ENCODE results near the gene GRM4.

The GRM4 gene

DNA sequence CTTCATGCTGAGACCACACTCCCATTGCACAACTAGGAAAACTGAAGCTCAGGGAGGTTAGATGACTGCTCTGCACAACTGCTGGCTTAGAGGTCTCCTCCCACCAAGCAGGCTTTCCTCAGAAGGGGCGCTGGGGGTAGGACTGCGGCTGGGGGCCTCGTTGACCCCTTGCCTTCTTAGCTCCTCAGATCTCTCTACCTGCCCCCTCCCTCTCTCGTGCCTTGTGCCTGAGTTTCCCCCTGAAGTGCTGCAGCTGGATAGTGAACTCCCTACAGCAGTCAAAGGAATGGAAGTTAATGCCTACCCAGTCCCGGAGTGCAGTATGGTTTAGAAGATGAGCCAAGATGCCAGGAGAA is 149.8 kb downstream of the GRM4 start:
- peaks cover 4% of the 10 kb centered on the region for H3K27me3 Mint-ChIP-seq
- no peak overlapping the region for H3K27ac Mint-ChIP-seq
- H3K4me1 Mint-ChIP-seq (ENCODE audit: low read depth), result no peaks in the 10 kb centered on the region
- no peaks in the 10 kb centered on the region for H3K9me3 Mint-ChIP-seq
- no peak overlapping the region for H3K4me3 Mint-ChIP-seq
- H3K36me3 Mint-ChIP-seq (ENCODE audit: low read depth), result no peaks in the 10 kb centered on the region

DNA sequence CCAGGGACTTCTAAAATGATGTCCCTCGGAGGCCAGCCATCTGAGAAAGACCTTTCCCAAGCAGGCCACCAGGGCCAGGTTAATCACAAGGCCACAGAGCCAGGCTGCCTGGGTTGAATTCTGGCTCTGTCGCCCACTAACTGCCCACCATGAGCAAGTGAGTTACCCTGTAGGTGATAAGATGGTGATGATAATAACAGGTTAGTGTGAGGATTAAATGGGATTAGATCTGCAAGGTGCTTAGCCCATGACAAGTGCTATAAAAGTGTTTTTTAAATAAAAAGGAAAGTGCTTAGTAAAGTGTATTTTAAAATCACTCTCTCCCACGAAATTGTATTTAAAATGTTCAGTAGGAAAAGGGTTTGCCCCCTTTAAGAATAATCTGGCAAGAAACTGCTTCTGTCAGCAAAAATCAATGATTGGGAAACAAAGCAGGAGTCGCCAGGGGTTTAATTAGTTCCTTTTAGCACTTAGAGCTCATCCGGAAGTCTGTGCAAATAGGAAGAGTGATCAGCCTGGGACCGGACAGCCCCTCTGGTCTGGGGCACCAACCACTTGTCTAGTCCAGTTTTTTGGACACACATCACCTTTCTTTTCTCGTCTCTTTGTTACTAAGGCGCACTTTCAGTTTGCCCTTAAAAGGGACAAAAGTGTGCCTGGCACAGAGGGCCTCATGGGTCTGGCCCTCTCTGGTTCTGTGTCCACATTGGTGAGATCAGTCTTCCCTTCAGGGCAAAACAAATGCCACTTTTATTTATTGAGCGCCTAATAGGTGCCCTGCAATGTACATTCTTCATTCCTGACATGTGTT is 150.4 kb downstream of the GRM4 start:
- no peak overlapping the region for H3K27ac Mint-ChIP-seq
- H3K4me1 Mint-ChIP-seq (ENCODE audit: low read depth), result no peaks in the 10 kb centered on the region
- no peaks in the 10 kb centered on the region for H3K36me3 Mint-ChIP-seq (ENCODE audit: low read depth)
- H3K27me3 Mint-ChIP-seq, result peaks cover 4% of the 10 kb centered on the region
- H3K9me3 Mint-ChIP-seq, result no peaks in the 10 kb centered on the region
- no peak overlapping the region for H3K4me3 Mint-ChIP-seq

GRCh38 chr6:33994472-33995308 is 151.2 kb downstream of the GRM4 start:
- Mint-ChIP-seq H3K9me3 (no peaks in the 10 kb centered on the region), H3K27me3 (peaks cover 4% of the 10 kb centered on the region), H3K36me3 (ENCODE audit: low read depth) (no peaks in the 10 kb centered on the region), H3K27ac (no peak overlapping the region), H3K4me1 (ENCODE audit: low read depth) (no peaks in the 10 kb centered on the region), H3K4me3 (no peak overlapping the region)

GRCh38 chr6:33993653-33994471 is 152.0 kb downstream of the GRM4 start:
- H3K27ac Mint-ChIP-seq, result no peak overlapping the region
- H3K36me3 Mint-ChIP-seq (ENCODE audit: low read depth), result no peaks in the 10 kb centered on the region
- no peak overlapping the region for H3K4me3 Mint-ChIP-seq
- H3K27me3 Mint-ChIP-seq, result peaks cover 4% of the 10 kb centered on the region
- no peaks in the 10 kb centered on the region for H3K4me1 Mint-ChIP-seq (ENCODE audit: low read depth)
- no peaks in the 10 kb centered on the region for H3K9me3 Mint-ChIP-seq

DNA sequence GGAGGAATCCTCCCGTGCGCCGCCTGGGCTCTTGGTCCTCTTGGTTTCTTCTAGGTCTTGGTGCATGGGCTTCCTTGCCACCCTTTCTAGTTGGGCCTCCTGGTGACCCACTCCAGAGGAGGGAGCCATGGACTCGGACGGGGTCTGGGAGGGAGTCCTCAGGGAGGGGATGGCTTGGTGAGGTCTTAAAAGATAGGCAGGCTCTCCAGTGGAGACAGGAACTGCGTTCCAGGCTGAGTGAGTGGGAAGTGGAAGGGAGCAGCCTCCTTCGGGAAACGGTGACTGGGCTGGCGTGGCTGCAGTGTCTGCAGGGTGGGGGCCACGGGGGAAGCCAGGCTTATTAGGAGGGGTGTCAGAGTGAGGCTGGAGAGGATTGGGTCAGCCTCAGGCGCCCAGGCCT is 152.8 kb downstream of the GRM4 start:
- no peaks in the 10 kb centered on the region for H3K9me3 Mint-ChIP-seq
- peaks cover 4% of the 10 kb centered on the region for H3K27me3 Mint-ChIP-seq
- H3K4me1 Mint-ChIP-seq (ENCODE audit: low read depth), result no peaks in the 10 kb centered on the region
- H3K4me3 Mint-ChIP-seq, result no peak overlapping the region
- no peaks in the 10 kb centered on the region for H3K36me3 Mint-ChIP-seq (ENCODE audit: low read depth)
- no peak overlapping the region for H3K27ac Mint-ChIP-seq

- H3K9me3 Mint-ChIP-seq, result no peaks in the 10 kb centered on the region
- H3K27me3 Mint-ChIP-seq, result peaks cover 4% of the 10 kb centered on the region
- H3K27ac Mint-ChIP-seq, result no peak overlapping the region
- H3K4me1 Mint-ChIP-seq (ENCODE audit: low read depth), result no peaks in the 10 kb centered on the region
- no peaks in the 10 kb centered on the region for H3K36me3 Mint-ChIP-seq (ENCODE audit: low read depth)
- H3K4me3 Mint-ChIP-seq, result no peak overlapping the region
Observed at GRCh38 chr6:33992191-33992590, 153.7 kb downstream of the GRM4 start.

- no peak overlapping the region for H3K4me3 Mint-ChIP-seq
- no peaks in the 10 kb centered on the region for H3K36me3 Mint-ChIP-seq (ENCODE audit: low read depth)
- no peak overlapping the region for H3K27ac Mint-ChIP-seq
- H3K9me3 Mint-ChIP-seq, result no peaks in the 10 kb centered on the region
- peaks cover 4% of the 10 kb centered on the region for H3K27me3 Mint-ChIP-seq
- H3K4me1 Mint-ChIP-seq (ENCODE audit: low read depth), result no peaks in the 10 kb centered on the region
Observed at GRCh38 chr6:33991610-33992009, 154.3 kb downstream of the GRM4 start.

- no peak overlapping the region for H3K4me3 Mint-ChIP-seq
- H3K9me3 Mint-ChIP-seq, result no peaks in the 10 kb centered on the region
- H3K27me3 Mint-ChIP-seq, result peaks cover 4% of the 10 kb centered on the region
- H3K36me3 Mint-ChIP-seq (ENCODE audit: low read depth), result no peaks in the 10 kb centered on the region
- H3K4me1 Mint-ChIP-seq (ENCODE audit: low read depth), result no peaks in the 10 kb centered on the region
- no peak overlapping the region for H3K27ac Mint-ChIP-seq
Observed at GRCh38 chr6:33990061-33990541, 155.8 kb downstream of the GRM4 start.

- Mint-ChIP-seq H3K36me3 (ENCODE audit: low read depth) (no peaks in the 10 kb centered on the region), H3K4me1 (ENCODE audit: low read depth) (no peaks in the 10 kb centered on the region), H3K27ac (no peak overlapping the region)
Observed at GRCh38 chr6:33989016-33989854, 156.7 kb downstream of the GRM4 start.

DNA sequence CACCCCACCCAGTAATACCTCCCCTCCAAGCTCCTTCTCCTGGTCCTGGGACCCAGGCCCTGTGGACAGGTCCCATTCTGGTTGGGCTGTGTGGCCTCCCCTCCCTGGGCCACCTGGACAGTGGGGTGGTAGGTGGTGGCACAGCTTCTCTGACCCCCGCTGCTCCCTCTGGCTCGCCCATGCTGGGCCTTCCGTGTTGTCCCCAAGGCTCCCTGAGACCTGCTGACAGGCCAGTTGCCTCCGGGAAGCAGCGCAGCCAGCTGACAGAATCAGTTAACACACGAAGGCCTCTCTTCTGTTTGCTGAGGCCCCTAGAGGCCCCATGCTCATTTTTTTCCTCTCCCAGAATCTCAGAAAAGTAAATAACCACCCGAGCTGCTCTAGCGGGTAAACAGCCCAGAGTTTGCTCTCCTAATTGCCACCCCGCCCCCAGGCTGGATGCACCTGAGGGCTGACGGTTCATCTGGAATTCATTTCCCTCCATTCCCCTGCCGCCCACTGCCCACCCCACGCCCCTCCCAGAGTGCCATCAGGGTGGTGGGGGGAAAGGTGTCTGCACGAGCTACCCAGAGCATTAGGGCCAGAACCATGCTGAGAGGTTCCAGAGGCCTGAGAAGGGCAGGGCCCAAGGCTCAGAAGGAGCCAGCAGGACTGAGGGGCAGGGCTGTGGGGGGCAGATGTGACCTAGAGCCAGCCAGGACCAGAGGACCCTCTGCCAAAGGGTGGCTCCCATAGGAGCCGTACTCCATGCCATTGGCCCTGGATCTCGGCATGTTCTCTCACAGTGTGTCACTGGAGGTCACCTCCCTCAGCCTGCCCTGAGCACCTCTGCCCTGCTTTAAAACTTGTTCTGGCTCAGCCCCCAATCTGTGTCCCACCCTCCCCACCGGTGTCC is 157.5 kb downstream of the GRM4 start:
- H3K4me1 Mint-ChIP-seq (ENCODE audit: low read depth), result no peaks in the 10 kb centered on the region
- no peak overlapping the region for H3K27ac Mint-ChIP-seq
- H3K36me3 Mint-ChIP-seq (ENCODE audit: low read depth), result no peaks in the 10 kb centered on the region
- H3K27me3 Mint-ChIP-seq, result no peaks in the 10 kb centered on the region
- no peaks in the 10 kb centered on the region for H3K9me3 Mint-ChIP-seq
- H3K4me3 Mint-ChIP-seq, result no peak overlapping the region

More at GRCh38 chr6:33989016-33989854, 156.7 kb downstream of the GRM4 start:
- Mint-ChIP-seq H3K9me3 (no peaks in the 10 kb centered on the region), H3K4me3 (no peak overlapping the region), H3K27me3 (peaks cover 4% of the 10 kb centered on the region)

- no peak overlapping the region for H3K27ac Mint-ChIP-seq
- no peak overlapping the region for H3K4me3 Mint-ChIP-seq
- no peaks in the 10 kb centered on the region for H3K9me3 Mint-ChIP-seq
- H3K36me3 Mint-ChIP-seq (ENCODE audit: low read depth), result no peaks in the 10 kb centered on the region
- no peaks in the 10 kb centered on the region for H3K4me1 Mint-ChIP-seq (ENCODE audit: low read depth)
- no peaks in the 10 kb centered on the region for H3K27me3 Mint-ChIP-seq
Observed at GRCh38 chr6:33987531-33988021, 158.3 kb downstream of the GRM4 start.

DNA sequence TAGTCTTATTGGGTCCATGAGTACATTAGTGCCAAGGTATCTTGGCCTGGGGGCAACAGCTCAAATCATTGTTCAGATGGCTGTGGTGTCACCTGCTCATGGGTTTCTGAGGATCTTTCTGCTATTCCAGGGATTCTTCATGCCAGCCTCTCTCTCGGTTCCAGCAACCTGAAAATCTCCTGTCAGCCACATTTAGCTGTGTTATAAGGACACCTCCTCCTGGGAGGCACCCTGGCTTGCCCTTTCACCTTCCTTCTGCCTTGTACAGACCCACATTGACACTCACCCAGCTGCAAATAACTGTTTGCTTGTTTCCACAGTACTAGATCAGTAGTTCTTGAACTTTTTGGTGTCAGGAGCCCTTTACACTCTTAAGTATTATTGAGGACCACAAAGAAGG is 159.9 kb downstream of the GRM4 start:
- Mint-ChIP-seq H3K36me3 (ENCODE audit: low read depth) (no peaks in the 10 kb centered on the region), H3K4me1 (ENCODE audit: low read depth) (no peaks in the 10 kb centered on the region), H3K4me3 (no peak overlapping the region), H3K9me3 (no peaks in the 10 kb centered on the region), H3K27me3 (no peaks in the 10 kb centered on the region), H3K27ac (no peak overlapping the region)

DNA sequence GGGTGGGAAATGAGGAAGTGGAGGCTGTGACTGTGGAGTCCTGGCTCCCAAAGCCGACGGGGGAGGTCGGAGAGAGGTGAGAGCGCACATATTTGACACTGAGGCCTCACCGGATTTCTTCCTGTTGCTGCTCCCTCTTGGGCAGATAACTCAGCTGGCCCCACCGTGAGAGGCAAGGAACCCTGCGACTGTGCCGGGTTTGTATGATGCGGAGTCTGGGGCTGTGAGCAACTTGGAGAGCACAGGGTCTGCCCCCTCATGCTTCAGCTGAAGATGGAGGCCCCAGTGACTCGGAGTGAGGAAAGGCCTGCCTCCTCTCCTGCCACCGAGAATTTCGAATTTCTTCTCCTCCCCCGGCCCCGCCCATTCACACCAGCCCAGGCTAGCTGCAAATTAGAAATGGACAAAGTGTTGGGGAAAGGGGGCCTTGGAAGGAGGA is 160.6 kb downstream of the GRM4 start:
- H3K27ac Mint-ChIP-seq, result no peak overlapping the region
- no peaks in the 10 kb centered on the region for H3K4me1 Mint-ChIP-seq (ENCODE audit: low read depth)
- no peaks in the 10 kb centered on the region for H3K27me3 Mint-ChIP-seq
- no peak overlapping the region for H3K4me3 Mint-ChIP-seq
- H3K9me3 Mint-ChIP-seq, result no peaks in the 10 kb centered on the region
- H3K36me3 Mint-ChIP-seq (ENCODE audit: low read depth), result no peaks in the 10 kb centered on the region

Measured in stimulated activated naive CD8-positive, alpha-beta T cell treated with anti-CD3 and anti-CD28 coated beads, Interleukin-15, Interleukin-2, amounts not matched to agents 100 ng/mL and 50 ng/mL, for 24 hours (primary cell).